Testis (tissue), 3 donors: ENCODE measurements around the gene ZPBP2. TPM values are rescaled to one million over a fixed set of nuclear protein-coding genes. Genes with fewer than 3 reads are reported as not detected.

Experiments used
- DNase-seq: peaks from one replicate; pipeline ENCODE4 v3.0.0-alpha.2; 2019
- H3K27ac ChIP-seq, 2 donors: fragments of 200-600 bp; sonication (generic); one replicate each; pipeline ENCODE4 v1.5.1; 2019
- H3K27me3 ChIP-seq: fragments of 200-600 bp; sonication (generic); one replicate; pipeline ENCODE4 v1.5.1; 2019
- H3K36me3 ChIP-seq: fragments of 200-600 bp; sonication (generic); one replicate; pipeline ENCODE4 v1.5.1; 2017; ENCODE audit warnings: low read depth; ENCODE audit errors: missing control alignments
- H3K4me1 ChIP-seq: fragments of 200-600 bp; sonication (generic); one replicate; pipeline ENCODE4 v1.5.1; 2019
- H3K4me3 ChIP-seq, 2 donors: fragments of 200-600 bp; sonication (generic); one replicate each; pipeline ENCODE4 v1.5.1; 2017 to 2019
- H3K9me3 ChIP-seq: fragments of 200-600 bp; sonication (generic); one replicate; pipeline ENCODE4 v1.5.1; 2017
- CTCF ChIP-seq, 3 experiments: fragments of 450-650 bp in 2 of 3; fragments of 200-600 bp in 1 of 3; sonication (generic) in 1 of 3; IDR thresholded peaks; one replicate each; pipeline ENCODE4 v1.5.1; 2016 to 2019; ENCODE audit warnings: antibody characterized with exemption in 3 of 3, mild to moderate bottlenecking in 2 of 3, moderate library complexity in 1 of 3
- POLR2A ChIP-seq: fragments of 450-650 bp; IDR thresholded peaks from one replicate; pipeline ENCODE4 v1.6.1; 2017; ENCODE audit warnings: antibody characterized with exemption, mild to moderate bottlenecking, moderate library complexity
- WGBS, 2 donors: methylation state at CpG; one replicate each; pipeline ENCODE4 v1.1.5; 2018; 5-methylcytosine and 5-hydroxymethylcytosine counted together
- intact Hi-C: fragments of 100-400 bp; cut with DNase I; formaldehyde crosslinking; loops from one replicate; pipeline ENCODE4 v1.15.1; 2023; ENCODE audit warnings: low total_unique reads
- polyA plus RNA-seq: library from polyadenylated mRNA; stranded (reverse); fragments of 350-450 nt; fragmentation: Illumina TruSeq; extraction: RNeasy Lipid Tissue Mini Kit (QIAGEN cat#74804); gene quantifications from one replicate; pipeline ENCODE4 v1.2.3, GENCODE V29; 2014; ENCODE audit warnings: low read depth, low replicate concordance; ENCODE audit not compliant: insufficient read depth
- small RNA-seq, 2 donors: library from RNA; depleted of rRNA; stranded (forward); fragments of <200 nt; gene quantifications; one replicate each; pipeline ENCODE3, GENCODE V24; 2016
- total RNA-seq, 2 donors: library from RNA; depleted of rRNA; stranded (reverse); fragments of >200 nt; gene quantifications; one replicate each; pipeline ENCODE4 v1.2.3, GENCODE V29; 2016

ZPBP2 gene
- total and polyA plus RNA-seq, 3 donors from 2014 or later = 45.1 to 224 (median 63.1) TPM

GRCh38 chr17:39925282-39926134, 57.5 kb downstream of the ZPBP2 start:
- Histone ChIP-seq H3K36me3 (no peaks in the 10 kb centered on the region), H3K27me3 (no peaks in the 10 kb centered on the region), H3K4me3 (no peak overlapping the region), H3K27ac (no peak overlapping the region), H3K4me1 (peaks cover 18% of the 10 kb centered on the region), H3K9me3 (no peaks in the 10 kb centered on the region)
- intact Hi-C loops = no loop called here
- TF ChIP-seq POLR2A = no peak
- no peak for TF ChIP-seq CTCF (IDR thresholded peaks at IDR 0.05)
- DNase-seq = no peak
- 78 to 81% methylated on average over 8 to 11 of the region's 11 CpGs for WGBS, 2 donors

DNA sequence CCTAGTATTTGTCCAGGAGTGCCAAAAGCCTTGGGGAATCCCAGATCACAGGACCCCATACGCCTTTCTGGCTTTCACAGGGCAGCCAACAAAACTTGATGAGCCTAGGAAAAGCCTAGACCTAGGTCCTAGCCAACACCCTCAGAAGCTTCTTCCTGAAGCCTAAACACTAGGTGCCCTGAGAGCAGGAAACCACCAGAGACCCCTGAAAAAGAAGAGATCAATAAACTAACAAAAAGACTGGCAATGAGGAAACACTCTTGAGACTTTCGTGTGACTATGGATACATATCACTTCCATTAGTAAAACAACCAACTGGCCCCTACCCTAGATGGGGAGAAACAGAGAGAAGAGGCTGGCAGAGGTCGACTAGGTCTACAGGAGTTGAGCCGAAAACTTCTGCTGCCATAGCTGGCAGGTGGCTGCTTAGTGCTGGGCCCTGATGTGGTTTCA, 58.2 kb downstream of the ZPBP2 start:
- H3K4me1 ChIP-seq = peaks cover 18% of the 10 kb centered on the region

GRCh38 chr17:39926588-39927100, 58.6 kb downstream of the ZPBP2 start:
- Histone ChIP-seq H3K27ac (peak overlapping the region; percentile 77 to 78), H3K27me3 (no peaks in the 10 kb centered on the region), H3K9me3 (no peaks in the 10 kb centered on the region), H3K36me3 (no peaks in the 10 kb centered on the region), H3K4me3 (peak overlapping the region; percentile 88 to 89), H3K4me1 (peaks cover 18% of the 10 kb centered on the region)
- no peak for TF ChIP-seq POLR2A
- DNase-seq = peak; percentile 42
- WGBS, 2 donors = 0 to 4% methylated on average over 5 to 15 of the region's 15 CpGs
- intact Hi-C loops = no loop called here

More for the DNA sequence above, 58.2 kb downstream of the ZPBP2 start:
- no peaks in the 10 kb centered on the region for H3K36me3 ChIP-seq
- H3K4me3 ChIP-seq = peak overlapping the region; percentile 88 to 89
- intact Hi-C loops = no loop called here
- H3K27ac ChIP-seq = no peak overlapping the region
- H3K9me3 ChIP-seq = no peaks in the 10 kb centered on the region
- no peak for DNase-seq
- TF ChIP-seq POLR2A (no peak), CTCF (IDR thresholded peaks at IDR 0.05) (no peak)
- 30 to 47% methylated on average over 4 of the region's 4 CpGs for WGBS, 2 donors
- no peaks in the 10 kb centered on the region for H3K27me3 ChIP-seq

Small RNA genes lying within 50 kb of the gene (small RNA-seq; reads per million reads assigned to genes)
- gene AC090844.1 = 0 reads per million in 2 donors

Other genes starting within 250 kb of the ZPBP2 start
- gene PPP1R1B, start 241.2 kb upstream of the ZPBP2 start, total RNA-seq = 10 to 100 TPM; 22.4 to 24.3 TPM
- 63.1 TPM for gene PPP1R1B, start 241.2 kb upstream of the ZPBP2 start, polyA plus RNA-seq
- 100 to 1,000 TPM; 265 to 352 TPM for gene STARD3, start 231.1 kb upstream of the ZPBP2 start, total RNA-seq
- 102 TPM for gene STARD3, start 231.1 kb upstream of the ZPBP2 start, polyA plus RNA-seq
- gene TCAP, start 202.9 kb upstream of the ZPBP2 start, total RNA-seq = 1 to 10 TPM; 3.0 to 6.0 TPM
- 49.8 TPM for gene TCAP, start 202.9 kb upstream of the ZPBP2 start, polyA plus RNA-seq
- gene PNMT, start 199.7 kb upstream of the ZPBP2 start, total RNA-seq = 1 to 10 TPM; 2.6 to 2.7 TPM
- 2.9 TPM for gene PNMT, start 199.7 kb upstream of the ZPBP2 start, polyA plus RNA-seq
- 10 to 100 TPM; 28.6 to 37.4 TPM for gene PGAP3, start 180.1 kb upstream of the ZPBP2 start, total RNA-seq
- gene PGAP3, start 180.1 kb upstream of the ZPBP2 start, polyA plus RNA-seq = 21.1 TPM
- gene ERBB2, start 168.1 kb upstream of the ZPBP2 start, total RNA-seq = 10 to 100 TPM; 32.1 to 40.0 TPM
- 32.1 TPM for gene ERBB2, start 168.1 kb upstream of the ZPBP2 start, polyA plus RNA-seq
- 10 to 100 TPM; 47.9 to 53.1 TPM for gene MIEN1, start 137.7 kb upstream of the ZPBP2 start, total RNA-seq
- 89.1 TPM for gene MIEN1, start 137.7 kb upstream of the ZPBP2 start, polyA plus RNA-seq
- 1 to 10 TPM; 2.1 to 2.9 TPM for gene GRB7, start 130.3 kb upstream of the ZPBP2 start, total RNA-seq
- 3.7 TPM for gene GRB7, start 130.3 kb upstream of the ZPBP2 start, polyA plus RNA-seq
- gene IKZF3, start 3.9 kb upstream of the ZPBP2 start, total RNA-seq = 1 to 10 TPM; 1.9 to 3.8 TPM
- 3.4 TPM for gene IKZF3, start 3.9 kb upstream of the ZPBP2 start, polyA plus RNA-seq
- gene GSDMB, start 50.4 kb downstream of the ZPBP2 start, total RNA-seq = 10 to 100 TPM; 14.2 to 21.7 TPM
- 7.8 TPM for gene GSDMB, start 50.4 kb downstream of the ZPBP2 start, polyA plus RNA-seq
- gene ORMDL3, start 59.4 kb downstream of the ZPBP2 start, total RNA-seq = 10 to 100 TPM; 79.0 to 99.7 TPM
- gene ORMDL3, start 59.4 kb downstream of the ZPBP2 start, polyA plus RNA-seq = 77.6 TPM
- gene LRRC3C, start 59.5 kb downstream of the ZPBP2 start, total RNA-seq = under 1 TPM in 1 of 2 donors, not detected in 1; 0.47 TPM
- gene LRRC3C, start 59.5 kb downstream of the ZPBP2 start, polyA plus RNA-seq = 0.78 TPM
- gene GSDMA, start 94.8 kb downstream of the ZPBP2 start, total RNA-seq = under 1 TPM in 1 of 2 donors, not detected in 1; 0.37 TPM
- gene GSDMA, start 94.8 kb downstream of the ZPBP2 start, polyA plus RNA-seq = 0.34 TPM
- 100 to 1,000 TPM; 112 to 129 TPM for gene PSMD3, start 112.6 kb downstream of the ZPBP2 start, total RNA-seq
- gene PSMD3, start 112.6 kb downstream of the ZPBP2 start, polyA plus RNA-seq = 128 TPM
- gene CSF3, start 147.2 kb downstream of the ZPBP2 start, total RNA-seq = 1 to 10 TPM; 2.4 to 3.6 TPM
- 0.80 TPM for gene CSF3, start 147.2 kb downstream of the ZPBP2 start, polyA plus RNA-seq
- gene MED24, start 186.2 kb downstream of the ZPBP2 start, total RNA-seq = 100 to 1,000 TPM; 151 to 172 TPM
- gene MED24, start 186.2 kb downstream of the ZPBP2 start, polyA plus RNA-seq = 127 TPM
- gene THRA, start 194.8 kb downstream of the ZPBP2 start, total RNA-seq = 10 to 100 TPM; 44.9 to 51.7 TPM
- gene THRA, start 194.8 kb downstream of the ZPBP2 start, polyA plus RNA-seq = 41.2 TPM
- 10 to 100 TPM; 14.4 to 23.6 TPM for gene NR1D1, start 232.4 kb downstream of the ZPBP2 start, total RNA-seq
- 9.8 TPM for gene NR1D1, start 232.4 kb downstream of the ZPBP2 start, polyA plus RNA-seq